Raji (cell line): ENCODE results near the gene SMARCE1.

ENCODE experiments used
- POLR2A ChIP-seq: IDR thresholded peaks from 2 replicates; pipeline ENCODE4 v1.6.1; 2011; ENCODE audit warnings: low read depth, low read length, control low read depth; ENCODE audit not compliant: insufficient read depth

The SMARCE1 gene

DNA sequence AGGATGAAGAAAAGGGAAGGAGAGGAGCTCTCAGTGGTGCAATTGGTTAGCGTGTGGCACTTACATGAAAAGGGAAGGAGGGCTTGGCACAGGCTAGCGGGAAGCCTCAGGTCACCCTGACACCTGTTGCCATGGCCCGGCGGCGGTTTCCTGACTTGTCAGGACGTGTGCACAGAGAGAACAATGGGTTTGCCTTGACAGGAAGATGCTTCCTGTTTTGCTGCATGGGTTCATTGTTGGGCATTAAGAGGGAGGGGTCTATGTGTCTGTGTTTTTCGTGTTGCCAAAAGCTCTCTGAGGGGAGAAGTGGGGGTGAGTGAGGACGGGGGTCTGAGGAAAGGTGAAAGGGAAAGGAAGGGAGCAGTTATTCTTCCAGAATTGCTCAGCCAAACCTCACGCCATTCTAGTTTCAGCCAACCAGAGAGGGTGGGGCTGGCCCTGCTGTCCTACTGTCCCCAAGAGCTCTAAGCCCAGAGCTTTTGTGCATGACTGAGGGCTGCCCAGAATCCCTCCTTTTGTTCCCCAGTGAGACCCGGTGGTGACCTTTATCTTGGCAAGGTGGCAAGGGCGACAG is 65.2 kb downstream of the SMARCE1 start:
- no peak for TF ChIP-seq POLR2A

DNA sequence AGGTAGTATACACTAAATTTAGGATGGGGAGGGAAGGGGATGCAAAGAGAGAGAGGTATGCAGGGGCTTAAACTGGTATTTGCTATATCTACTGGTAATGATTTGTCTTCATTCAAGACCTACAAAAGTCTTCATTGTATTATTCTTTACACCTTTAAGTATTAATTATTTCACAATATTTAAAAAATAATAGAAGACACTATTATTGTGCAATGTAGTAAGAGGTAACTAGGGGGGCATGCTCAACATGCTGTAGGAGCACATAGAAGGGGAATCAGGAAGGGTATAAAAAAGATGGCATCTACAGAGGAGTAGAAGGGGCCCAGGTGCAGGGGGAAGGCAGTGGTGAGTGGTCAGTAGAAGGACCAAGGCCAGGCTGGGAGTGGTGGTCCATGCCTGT is 67.5 kb downstream of the SMARCE1 start:
- TF ChIP-seq POLR2A, result no peak

DNA sequence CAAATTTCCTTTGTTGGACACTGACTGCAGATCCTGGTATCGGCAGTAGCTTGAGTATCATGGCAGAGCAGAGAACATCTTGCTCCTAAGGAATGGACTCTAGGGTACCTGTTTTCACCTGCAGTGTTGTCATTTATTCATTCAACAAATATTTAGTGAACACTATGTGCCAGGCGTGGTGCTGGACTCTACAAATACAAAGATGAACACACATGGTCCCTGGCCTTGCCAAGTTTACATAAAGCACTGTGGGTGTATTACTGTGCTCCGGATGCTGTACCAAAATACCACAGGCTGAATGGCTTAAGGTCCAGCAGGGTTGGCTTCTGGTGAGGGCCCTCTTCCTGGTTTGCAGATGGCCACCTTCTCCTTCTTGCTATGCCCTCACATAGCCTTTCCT is 68.1 kb downstream of the SMARCE1 start:
- TF ChIP-seq POLR2A, result no peak

DNA sequence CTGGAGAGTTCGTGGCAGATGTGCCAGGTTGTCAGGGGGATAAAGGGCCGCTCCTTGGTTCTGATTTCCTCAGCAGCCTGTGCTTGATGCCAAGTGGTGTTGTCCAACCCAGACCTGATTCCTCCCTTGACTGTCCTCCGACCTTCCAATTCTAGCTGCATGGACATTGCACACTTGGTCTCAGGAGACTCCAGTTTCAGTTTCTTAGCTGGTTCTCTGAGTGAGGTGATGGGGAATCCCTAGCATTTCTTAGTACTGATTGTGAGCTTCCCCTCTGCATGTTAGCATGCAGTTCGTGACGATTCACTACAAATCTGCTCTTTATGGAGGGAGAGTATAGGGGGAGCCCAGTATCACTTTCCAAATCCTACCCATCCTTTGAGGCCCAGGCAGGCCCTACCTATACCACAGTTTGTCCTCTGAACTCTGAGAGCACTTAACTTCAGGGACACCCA is 70.0 kb downstream of the SMARCE1 start:
- TF ChIP-seq POLR2A, result no peak

DNA sequence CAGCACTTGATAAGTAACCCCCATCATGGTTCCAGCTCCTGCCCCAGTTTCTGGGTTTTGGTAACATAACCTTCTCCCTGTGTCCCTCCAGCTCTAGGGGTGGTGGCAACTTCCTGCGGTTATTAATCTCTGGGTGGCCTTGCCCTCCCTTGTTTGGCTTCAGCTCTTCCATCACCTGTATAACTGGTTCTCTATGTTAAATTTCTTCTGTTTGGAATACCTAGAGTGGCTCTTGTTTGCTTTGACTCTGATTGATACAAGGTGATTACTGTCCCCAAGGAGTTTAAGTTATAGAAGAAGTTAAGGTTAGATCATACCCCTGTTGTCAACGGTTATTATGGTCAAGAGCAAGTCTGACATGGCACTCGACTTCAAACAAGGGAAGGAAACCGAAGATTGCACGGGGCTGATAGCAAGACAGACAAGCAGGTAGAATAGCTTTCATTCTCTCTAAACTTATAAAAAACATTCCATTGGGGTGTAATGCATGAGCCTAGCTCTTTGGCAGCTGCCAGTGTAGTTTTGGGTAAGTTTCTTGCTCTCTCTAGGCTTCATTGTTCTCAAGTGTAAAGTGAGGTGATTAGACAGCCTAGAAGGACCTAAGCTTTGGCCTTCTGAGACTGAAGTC is 71.4 kb downstream of the SMARCE1 start:
- no peak for TF ChIP-seq POLR2A
